ENCODE data around the gene ATG2B.

ATG2B gene

DNA sequence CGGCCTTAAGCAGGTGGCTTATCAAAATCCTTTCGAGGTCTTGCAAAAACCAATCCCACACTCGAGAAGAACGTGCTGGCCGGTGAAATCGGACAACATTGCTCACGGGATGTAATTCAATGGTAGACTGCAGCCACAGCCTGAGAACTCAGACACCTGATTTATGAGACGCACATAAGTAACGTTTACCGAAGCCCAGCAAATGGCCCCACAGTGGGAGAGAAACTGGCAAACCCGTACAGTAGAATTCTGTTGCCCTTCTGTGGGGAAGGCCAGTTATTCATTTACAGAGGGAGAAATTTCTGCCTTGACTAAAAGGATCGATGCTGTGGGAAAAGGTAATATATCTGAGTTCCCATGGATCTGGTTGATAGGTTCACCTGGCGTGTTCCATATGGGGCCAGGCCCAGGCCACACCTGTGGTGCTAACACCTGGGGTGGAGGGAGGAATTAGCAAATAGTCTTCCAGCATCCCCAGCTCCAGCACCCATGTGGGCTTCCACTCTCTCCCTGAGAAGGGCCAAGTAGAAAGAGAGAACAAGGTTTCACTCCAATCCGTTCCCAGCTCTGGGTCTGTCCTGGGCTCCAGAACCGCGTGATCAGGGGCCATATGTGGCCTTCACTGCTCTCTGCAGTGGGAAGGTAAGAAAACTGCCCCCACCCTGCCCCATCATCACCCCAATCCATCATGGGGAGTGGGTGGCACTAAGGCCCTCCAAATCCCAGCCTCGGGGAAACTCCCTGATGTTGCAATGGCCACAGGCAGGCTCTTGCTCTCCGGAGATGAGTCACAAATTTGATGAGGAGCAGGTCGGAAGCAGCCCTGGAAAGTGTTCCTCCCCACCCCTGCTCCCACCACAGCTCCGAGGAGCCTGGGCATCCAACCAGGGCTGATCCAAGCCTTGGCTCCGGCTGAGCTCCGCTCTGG is 94.4 kb downstream of the ATG2B start:
- DNase-seq: no peak

DNA sequence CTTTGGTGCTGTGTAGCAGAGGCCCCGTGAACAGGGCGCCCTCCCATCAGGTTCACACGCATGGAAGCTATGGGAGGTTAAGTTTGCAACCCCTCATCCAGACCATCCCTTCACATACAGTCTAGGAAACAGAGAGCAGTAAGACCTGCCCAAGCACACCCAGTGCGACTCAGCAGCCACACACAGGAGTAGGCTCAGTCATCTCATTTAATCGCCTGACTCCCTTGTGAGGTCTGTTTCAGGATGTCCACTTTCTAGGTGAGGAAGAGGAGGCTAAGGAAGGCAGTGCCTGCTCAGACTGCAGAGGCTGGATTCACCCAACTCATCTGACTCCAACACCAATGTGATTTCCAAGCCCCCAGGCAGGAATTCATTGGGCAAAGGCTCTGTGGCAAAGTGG is 95.2 kb downstream of the ATG2B start:
- DNase-seq: no peak

DNA sequence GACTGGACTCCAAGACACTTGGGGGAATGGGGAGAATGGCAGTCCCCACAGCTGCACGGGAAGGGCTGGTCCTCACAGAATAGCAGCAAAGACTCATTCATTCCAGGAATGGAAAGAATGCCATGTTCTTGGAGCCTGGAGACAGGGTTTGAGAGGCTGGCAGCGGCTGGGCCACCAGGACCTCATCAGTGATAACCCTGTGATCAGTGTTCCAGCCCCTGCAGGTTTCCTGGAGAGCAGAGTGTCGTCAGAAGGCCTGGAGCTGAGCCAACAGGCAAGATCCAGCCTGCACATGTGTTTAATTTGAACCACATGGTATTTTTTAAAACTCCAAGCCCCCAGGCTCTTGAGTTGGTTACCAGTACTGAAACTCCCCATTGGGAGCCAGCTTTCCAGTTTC is 95.8 kb downstream of the ATG2B start:
- DNase-seq: no peak

DNA sequence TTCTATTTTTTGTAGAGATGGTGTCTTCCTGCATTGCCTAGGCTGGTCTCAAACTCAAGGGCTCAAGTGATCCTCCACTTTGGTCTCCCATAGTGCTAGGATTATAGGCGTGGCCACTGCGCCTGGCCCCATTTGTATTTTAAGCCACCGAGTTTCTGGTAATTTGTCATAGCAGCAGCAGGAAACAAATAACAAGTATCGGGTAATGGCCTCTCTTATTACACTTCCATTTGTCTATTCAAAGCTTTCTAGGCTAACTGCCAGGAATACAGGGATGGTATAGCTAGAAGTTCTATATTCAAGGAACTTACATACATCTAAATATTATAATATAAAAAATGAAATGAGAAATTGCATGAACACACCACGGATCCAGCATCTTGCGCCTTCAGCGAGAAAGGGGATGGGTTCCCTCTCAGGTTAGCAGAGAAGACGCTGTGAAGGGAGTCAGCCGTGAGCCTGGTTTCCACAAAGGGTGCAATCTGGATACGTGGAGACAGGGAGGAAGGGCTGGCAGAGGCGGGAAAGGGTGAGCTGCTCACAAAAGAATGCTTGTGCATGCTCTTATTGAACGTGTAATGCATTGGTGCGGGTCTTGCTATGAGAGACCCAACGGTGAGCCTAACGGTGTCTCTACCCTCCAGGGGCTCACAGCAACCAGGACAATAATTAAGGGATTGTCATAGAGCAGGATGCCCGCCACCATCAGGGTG is 97.6 kb downstream of the ATG2B start:
- DNase-seq: no peak

DNA sequence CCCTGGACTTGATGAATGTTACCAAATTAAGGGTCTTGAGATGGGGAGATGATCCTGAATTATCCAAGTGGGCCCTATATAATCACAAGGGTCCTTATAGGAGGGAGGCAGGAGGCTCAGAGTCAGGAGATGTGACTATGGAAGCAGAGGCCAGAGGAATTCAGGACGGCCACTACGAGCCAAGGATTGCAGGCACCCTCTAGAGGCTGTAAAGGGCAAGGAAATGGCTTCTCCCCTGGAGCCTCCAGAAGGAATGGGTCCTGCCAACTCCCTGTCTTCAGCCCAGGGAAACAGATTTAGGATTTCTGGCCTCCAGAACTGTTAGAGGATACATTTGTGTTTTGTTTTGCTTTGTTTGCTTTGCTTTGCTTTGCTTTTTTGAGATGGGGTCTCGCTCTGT is 98.3 kb downstream of the ATG2B start:
- no peak for DNase-seq

DNA sequence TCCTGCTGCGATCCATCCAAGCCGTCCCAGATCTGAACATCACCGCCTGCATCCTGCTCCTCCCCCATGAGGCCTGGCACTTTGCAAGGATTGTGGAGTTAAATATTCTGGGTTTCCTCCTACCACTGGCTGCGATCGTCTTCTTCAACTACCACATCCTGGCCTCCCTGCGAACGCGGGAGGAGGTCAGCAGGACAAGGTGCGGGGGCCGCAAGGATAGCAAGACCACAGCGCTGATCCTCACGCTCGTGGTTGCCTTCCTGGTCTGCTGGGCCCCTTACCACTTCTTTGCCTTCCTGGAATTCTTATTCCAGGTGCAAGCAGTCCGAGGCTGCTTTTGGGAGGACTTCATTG is 99.0 kb downstream of the ATG2B start:
- DNase-seq: no peak

DNA sequence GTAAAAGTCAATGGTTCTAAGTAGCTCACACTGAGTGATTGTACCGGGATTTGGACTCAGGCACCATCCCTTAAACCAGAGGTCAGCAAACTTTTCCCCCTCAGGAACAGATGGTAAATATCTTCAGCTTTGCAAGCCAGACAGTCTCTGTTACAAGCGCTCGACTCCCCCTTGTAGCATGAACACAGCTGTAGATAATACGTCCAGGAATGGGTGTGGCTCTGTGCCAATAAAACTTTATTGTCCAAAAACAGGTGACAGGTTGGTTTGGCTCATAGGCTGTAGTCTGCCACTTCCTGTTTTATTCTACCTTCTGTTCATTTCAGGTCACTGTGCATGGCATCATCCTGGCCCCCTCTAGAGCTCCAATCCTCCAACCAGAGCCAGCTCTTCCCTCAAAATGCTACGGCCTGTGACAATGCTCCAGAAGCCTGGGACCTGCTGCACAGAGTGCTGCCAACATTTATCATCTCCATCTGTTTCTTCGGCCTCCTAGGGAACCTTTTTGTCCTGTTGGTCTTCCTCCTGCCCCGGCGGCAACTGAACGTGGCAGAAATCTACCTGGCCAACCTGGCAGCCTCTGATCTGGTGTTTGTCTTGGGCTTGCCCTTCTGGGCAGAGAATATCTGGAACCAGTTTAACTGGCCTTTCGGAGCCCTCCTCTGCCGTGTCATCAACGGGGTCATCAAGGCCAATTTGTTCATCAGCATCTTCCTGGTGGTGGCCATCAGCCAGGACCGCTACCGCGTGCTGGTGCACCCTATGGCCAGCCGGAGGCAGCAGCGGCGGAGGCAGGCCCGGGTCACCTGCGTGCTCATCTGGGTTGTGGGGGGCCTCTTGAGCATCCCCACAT is 99.6 kb downstream of the ATG2B start:
- DNase-seq: no peak

DNA sequence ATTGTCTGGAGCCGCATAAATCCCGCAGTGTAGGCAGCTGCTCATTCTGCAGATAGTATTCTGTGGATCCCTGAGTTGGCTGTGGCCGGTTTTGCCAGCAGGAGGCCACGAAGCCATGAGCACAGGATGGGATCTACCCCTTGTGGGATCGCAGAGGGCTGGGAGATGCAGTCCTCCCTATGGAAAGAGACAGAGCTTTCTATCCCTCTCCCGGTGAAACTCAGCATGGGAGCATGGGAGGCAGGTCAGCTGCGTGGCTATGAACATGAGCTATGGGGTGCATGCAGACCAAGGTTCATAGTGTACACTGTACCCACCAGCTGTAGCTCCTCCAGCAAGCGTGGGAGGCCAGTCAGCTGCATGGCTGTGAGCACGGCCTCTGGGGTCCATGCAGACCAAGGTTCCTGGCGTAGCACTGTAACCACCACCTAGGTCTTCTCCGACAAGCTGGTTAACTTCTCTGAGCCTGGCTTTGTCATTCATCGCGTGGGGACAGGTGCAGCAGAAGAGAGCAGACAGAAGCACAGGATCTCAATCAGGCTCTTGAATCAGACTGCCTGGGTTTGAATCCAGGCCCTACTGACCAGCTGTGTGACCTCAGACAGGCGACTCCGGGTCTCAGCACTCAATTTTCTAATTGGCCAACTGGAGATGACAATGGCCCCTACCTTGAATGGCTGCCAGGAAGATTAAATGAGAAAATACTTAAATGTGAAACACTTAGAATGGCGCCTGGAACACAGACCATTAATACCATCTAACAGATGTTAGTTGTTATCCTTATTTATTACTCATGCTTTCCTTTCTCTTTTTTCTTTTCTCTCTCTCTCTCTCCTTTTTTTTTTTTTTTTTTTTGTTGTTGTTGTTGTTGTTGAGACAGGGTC is 101.1 kb downstream of the ATG2B start:
- DNase-seq: no peak

DNA sequence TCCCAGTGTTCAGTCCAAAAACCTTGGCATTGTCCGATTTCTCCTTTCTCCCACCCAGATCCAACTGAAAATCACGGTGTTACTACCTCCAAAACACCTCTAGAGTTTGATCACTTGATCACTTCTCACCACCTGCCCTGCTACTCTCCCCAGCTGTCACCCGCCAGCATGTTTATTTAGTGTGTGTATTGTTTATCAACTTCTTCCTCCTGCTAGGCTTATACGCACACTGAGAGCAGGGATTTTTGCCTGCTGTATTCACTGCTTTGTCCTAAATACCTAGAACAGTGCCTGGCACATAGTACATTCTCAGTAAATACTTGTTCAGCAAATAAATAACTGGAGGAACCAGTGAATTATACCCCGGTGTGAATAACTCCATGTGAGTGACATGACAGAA is 102.1 kb downstream of the ATG2B start:
- DNase-seq: no peak

DNA sequence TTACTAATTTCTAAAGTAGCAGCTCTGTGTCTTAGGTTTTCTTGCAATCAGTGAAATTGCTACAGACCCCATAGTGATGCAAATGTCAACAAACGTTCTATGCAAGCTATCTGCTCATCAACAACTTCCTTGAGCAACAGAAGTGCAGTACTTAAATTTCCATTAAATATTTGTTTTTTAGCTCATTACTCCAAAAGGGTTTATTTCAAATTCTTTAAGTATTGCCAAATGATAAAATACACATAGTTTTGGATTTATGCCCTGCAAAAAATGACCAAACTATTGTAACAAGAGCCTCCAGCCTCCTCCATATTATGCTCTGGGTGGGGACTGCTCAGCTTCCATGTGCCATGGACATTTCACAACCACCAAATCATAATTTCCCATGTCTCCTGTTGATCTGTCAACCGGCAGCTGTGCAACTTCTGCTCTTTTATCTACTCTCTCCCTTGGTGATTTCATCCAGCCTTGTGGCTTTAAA is 102.8 kb downstream of the ATG2B start:
- no peak for DNase-seq

DNA sequence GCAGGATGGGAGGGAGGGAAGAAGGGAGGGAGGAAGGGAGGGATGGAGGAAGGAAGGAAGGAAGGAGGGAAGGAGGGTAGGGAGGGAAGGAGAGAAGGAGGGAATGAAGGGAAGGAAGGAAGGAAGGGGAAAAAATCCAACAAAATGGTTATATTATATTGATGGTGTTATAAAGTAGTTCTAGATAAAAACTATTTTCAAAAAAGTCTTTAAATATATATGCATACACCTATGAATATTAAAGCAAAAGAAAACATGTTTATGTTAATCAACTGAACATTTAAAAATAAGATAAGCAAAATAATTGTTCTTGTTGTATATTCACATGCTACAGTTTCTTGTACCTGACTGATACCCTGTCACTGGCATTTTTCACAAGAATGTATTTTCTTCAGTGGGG is 105.2 kb downstream of the ATG2B start:
- no peak for DNase-seq

DNA sequence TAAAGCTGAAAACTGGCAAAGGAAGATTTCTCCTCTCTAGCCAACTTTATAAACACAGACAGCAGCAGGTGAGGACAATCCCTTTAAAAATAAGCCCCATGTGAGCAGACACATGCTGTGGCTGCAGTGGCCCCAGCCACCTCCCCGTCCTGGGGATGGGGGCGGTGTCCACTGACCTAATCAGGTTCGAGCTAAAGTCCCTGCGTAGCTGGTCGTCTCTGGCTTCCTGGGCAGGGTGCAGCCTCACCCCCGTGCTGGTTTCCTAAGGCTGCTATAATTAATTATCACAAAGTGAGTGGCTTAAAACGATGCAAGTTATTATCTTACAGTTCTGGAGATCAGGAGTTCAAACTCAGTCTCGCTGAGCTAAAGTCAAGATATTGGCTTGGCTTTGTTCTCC is 106.1 kb downstream of the ATG2B start:
- DNase-seq: no peak

DNA sequence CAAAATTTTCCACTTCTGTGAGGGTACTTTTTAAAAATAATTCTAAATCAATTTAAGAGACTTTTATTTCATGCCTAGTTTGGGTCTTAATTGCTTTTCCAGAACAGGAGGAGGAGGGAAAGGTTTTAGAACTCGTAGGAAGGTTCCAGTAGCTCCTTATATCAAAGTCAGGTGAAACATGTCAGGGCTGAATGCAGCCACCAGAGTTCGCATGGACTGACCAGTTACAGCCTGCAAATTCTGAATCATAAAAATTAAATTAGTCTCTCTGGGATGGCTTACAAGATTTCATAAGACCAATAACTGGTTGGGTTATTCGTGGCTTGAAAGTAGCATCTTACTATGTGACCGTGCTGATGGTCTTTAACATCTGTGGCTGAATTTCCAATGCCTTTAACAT is 106.7 kb downstream of the ATG2B start:
- no peak for DNase-seq

DNA sequence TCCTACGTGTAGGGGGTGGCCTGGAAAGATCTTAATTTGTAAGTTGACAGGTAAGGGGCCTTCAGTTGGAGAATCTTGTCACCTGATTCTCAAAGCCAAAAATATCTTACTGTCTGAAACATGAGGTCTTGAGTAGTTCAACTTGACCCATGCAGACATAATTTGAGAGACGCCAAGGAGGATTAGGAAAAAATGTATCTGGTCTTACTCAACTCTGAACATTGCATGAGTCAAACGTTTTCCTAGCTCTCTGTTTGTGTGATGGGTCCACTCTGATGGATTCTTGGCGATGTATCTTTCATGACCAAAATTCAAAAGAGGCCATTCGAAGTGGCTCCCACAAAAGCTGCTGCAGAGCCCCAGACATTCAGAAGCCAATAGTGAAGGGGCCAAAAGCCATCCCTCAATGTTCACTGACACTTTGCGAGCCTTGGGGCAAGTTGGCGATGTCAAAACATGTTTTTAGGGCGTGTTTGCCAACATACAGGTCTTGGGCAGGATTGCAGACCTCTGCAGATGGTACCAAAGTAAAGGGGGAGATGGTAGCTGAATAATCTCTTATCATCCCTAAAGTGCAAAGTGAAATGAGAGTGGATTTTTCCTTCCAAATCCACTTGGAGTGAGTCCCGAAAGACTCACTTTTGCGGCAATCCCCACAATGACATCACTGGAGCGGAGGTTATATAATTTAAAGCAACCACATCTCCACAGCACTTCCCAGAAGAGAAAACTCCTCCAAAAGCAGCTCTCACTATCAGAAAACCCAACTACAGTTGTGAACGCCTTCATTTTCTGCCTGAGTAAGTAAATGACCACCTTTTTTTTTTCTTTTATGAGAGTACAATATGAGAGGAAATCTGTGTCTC is 107.4 kb downstream of the ATG2B start, which contains the start of gene BDKRB1:
Gene BDKRB1 (plus strand): TSS at position 710 of the 866 bp plus-strand sequence. CDS start 7,473 bp downstream, outside the sequence.
- no peak for DNase-seq

DNA sequence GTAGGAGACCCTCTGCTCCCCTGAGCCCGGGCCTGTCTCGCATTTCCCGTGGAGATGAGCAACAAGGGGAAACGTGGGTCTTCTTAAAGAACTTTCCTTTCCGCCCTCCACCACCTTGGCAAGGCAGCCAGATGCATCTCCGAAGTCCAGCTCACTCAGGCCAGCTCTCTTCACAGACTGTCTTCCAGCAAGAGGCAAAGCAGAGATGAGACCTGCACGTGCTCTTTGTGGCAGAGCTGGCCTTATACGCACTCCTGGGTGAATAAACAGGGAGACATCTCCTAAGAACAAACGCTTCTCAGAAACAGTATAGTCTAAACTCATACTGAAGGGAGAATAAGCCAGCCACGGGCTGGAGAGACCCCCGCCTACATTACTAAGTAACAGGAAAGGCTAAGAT is 108.5 kb downstream of the ATG2B start:
- no peak for DNase-seq

DNA sequence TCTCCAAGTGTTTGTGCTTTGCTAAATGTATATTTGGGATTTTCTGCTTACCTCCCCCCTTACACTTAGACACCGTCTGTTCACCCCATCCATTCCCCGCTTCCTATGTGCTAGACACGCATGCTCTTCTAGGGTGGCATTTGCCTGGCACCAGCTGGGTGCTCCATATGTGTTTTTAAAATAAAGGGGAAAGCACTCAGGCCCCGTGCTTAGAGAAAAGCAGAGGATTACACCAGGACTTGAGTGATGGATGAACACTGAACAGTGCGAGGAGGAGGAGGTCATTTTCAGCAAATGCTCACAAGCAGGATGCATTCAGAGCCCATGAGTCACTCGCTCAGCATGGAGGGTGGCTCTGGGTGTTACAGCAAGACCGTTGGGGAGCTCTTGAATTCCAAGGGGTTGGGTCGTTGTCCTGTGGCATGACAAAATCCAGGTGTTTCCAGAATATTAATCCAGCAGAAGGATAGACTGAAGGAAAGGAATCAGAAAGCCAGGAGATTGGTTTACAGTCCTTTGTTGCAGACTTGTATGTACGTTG is 110.1 kb downstream of the ATG2B start:
- DNase-seq: no peak

DNA sequence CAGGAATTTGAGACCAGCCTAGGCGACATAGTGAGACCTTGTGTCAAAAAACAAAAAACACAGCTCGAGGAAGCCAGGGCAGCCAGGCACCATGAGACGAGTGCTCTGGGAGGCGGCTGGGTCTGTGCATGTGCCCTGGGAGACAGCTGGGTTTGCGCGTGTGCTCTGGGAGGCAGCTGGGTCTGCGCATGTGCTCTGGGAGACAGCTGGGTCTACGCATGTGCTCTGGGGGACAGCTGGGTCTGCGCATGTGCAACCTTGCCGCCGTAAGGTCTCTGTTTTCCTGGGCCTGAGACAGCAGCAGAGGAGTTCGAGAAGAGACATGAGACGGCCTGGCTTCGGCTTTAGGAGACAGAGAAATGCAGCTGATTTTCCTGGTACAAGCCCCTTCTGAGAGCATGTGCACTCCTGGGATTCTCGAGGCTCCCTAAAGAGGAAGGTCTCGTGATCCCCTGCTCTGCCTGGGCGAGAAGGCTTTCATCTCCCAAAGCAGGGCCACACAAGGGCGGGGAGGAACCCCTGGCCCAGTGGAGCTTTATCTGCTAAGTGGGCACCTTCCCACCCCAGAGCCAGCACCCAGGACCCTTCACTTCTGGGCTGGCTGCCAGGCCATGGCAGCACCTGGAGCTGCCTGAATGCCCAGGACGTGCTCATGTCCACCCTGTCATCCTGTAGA is 110.7 kb downstream of the ATG2B start:
- no peak for DNase-seq

DNA sequence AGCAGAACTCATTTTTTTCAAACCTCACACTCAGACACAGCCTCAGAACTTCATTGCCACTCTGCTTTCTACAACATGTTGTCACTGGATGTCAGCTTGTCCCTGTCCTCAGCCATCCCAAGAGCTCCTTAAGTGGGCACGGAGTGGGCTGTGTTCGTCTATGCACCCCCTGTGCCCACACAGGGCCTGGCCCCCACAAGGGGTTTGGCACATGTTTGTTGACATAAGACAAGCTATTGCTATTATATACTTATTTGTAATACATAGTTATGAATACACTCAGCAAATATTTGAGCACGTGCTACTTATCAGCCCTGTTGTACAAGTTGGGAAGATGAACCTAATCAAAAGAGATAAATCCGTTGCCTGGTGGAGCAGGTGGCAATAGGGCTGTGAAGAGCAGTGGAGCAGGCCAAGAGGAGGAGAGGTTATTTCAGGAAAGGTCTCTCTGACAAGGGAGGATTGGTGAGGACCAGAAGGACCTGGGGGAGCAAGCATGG is 111.4 kb downstream of the ATG2B start:
- no peak for DNase-seq

DNA sequence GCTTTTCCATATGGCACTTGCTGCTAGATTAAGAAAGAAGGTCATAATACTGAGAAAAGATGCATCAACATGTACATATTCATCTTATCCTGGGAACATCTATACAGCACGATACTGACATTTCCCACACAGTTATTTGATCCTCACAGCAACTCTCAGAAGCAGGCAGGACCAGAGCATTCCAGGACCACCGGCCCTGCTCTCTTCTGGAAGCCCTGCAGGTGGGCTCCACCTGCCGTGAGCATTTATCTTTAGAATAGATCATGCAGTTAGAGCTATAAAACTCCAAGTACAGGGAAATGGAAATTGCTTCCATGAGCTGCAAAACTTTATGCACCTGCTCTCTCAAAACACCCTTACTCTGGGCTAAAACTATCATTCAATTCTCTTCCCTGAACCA is 112.7 kb downstream of the ATG2B start:
- no peak for DNase-seq

DNA sequence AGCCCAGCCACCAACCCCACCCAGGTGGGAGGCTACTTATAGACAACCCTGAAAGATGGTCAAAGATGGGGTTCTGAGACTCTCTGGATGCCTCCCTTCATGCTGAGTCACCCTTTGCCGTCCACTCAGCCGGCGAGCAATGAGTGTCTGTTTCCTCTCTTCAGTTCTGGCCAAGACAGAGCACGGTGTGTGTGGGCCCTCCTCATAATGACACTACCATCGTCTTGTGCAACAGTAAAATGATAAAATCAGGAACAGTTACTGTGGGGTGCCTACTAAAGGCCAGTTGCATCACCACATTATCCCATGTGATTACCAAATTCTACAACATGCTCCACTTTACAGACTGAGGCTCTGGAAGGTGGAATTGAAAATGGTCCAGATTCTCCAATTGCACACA is 114.1 kb downstream of the ATG2B start:
- no peak for DNase-seq
